HFF-Myc (cell line): ENCODE data around the gene LSM10.

Experiments used
- DNase-seq: peaks from one replicate; pipeline ENCODE4 v3.0.0-alpha.2; 2011; ENCODE audit warnings: low read depth; ENCODE audit errors: extremely low read depth
- H3K4me3 ChIP-seq: replicated peaks from 2 replicates; pipeline ENCODE4 v1.5.1; 2011; ENCODE audit warnings: low read depth, mild to moderate bottlenecking, control low read depth, low read length
- CTCF ChIP-seq: IDR thresholded peaks from 2 replicates; pipeline ENCODE4 v1.5.1; 2012; ENCODE audit warnings: mild to moderate bottlenecking, low read depth, low read length, control low read depth; ENCODE audit errors: missing control alignments

LSM10 gene

DNA sequence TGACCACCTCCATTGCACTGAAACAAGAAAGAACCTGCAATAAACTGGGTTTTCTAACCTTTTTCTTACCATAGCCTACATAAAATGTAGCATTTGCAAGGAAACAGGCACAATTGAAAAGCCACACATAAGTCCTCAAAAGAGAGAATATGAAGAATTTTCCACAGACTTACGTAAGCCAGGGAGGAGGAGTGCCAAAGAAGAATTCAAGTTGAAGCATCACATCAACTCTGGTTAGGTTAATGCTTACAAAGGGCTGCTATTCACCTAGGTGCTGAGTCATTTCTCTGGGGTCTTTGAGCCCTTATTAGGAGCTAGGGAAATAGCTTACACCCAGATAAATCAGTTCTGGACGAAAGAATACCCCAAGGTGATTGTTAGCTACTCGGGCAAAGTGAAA lies 42.9 kb upstream of the LSM10 start:
- no peak for DNase-seq
- no peak for TF ChIP-seq CTCF

GRCh38 chr1:36440044-36440443 lies 42.3 kb upstream of the LSM10 start:
- no peak for TF ChIP-seq CTCF

More for the DNA sequence above, 42.9 kb upstream of the LSM10 start:
- no peak overlapping the region for H3K4me3 ChIP-seq

GRCh38 chr1:36438715-36439114 lies 41.0 kb upstream of the LSM10 start:
- TF ChIP-seq CTCF: no peak
- no peak overlapping the region for H3K4me3 ChIP-seq
- DNase-seq: no peak

More at GRCh38 chr1:36440044-36440443, 42.3 kb upstream of the LSM10 start:
- no peak overlapping the region for H3K4me3 ChIP-seq
- DNase-seq: no peak

DNA sequence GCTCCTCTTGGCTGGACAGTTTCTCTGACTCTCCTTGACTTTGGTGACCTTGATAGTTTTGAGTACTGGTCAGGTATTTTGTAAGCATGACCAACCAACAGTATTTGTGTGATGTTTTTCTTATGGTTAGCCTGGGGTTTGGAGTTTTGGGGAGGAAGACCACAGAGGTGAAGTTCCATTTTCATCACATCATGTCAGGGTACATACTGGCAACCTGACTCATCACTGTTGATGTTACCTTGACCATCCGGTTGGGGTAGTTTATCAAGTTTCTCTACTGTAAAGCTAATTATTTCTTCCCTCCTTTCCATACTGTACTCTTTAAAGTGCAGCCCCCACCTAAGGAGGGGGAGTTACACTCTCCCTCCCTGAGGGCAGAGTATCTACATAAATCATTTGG lies 39.1 kb upstream of the LSM10 start:
- H3K4me3 ChIP-seq: no peak overlapping the region
- TF ChIP-seq CTCF: no peak
- no peak for DNase-seq

DNA sequence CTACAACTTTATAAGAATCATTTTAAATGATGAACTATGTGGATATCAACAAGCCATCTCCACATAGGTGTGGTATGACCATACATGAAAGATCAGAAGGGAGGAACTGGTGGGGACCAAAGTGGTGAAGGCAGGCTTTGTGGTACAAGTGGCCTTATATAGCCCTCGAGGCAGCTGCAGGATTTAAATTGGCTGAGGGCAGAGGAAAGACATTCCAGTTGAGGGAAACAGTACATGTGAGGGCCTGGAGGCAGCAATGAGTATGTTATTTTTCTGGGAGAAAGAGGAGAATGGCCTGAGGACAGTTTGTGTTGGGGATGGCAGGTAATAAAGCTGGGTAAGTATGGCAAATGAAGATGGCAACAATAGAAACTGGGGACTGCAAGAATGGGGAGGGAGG lies 35.4 kb upstream of the LSM10 start:
- no peak for DNase-seq
- TF ChIP-seq CTCF: no peak
- H3K4me3 ChIP-seq: no peak overlapping the region

- no peak for DNase-seq
- no peak overlapping the region for H3K4me3 ChIP-seq
- TF ChIP-seq CTCF: no peak
These were observed 34.9 kb upstream of the LSM10 start for GRCh38 chr1:36432616-36433015.

- DNase-seq: no peak
- H3K4me3 ChIP-seq: no peak overlapping the region
- TF ChIP-seq CTCF: no peak
These were observed 28.1 kb upstream of the LSM10 start for GRCh38 chr1:36425791-36426190.
